Measurements from ENCODE around the gene ASB16.

- TF ChIP-seq TCF4 (CRISPR knock-in tag; IDR thresholded peaks at IDR 0.05; ENCODE audit: borderline replicate concordance) (no peak), ARNTL (CRISPR knock-in tag; IDR thresholded peaks at IDR 0.05; ENCODE audit: borderline replicate concordance, low read depth) (no peak), ISL1 (CRISPR knock-in tag; IDR thresholded peaks at IDR 0.05) (no peak), TSHZ2 (CRISPR knock-in tag; IDR thresholded peaks at IDR 0.05) (no peak), PPARA (CRISPR knock-in tag; IDR thresholded peaks at IDR 0.05; ENCODE audit: borderline replicate concordance) (no peak)
Measured at GRCh38 chr17:44205962-44206824, 35.7 kb downstream of the ASB16 start.

All from SK-N-SH treated with all-trans-retinoic acid at 6 μM for 48 hours (cell line).